B cell (primary cell): ENCODE measurements around the gene USP9X. TPM values are rescaled to one million over a fixed set of nuclear protein-coding genes. Genes with fewer than 3 reads are reported as not detected.

Experiments
- ATAC-seq: fragments of 200-7000 bp; cut with Tn5 transposase; one replicate; pipeline ENCODE4 v1.10.0; 2021; ENCODE audit warnings: low read depth, mild to moderate bottlenecking, moderate number of reproducible peaks, moderate library complexity
- CTCF ChIA-PET: fragments of 350-600 bp; sonication (Branson Sonifier 250); formaldehyde crosslinking; loops from one replicate; lab custom pipeline; 2021; ENCODE audit warnings: antibody characterized with exemption, inconsistent platforms; lab: Charles Lee
- POLR2A ChIA-PET: fragments of 350-600 bp; sonication (Branson Sonifier 250); formaldehyde crosslinking; loops from one replicate; lab custom pipeline; 2021; ENCODE audit warnings: antibody characterized with exemption; lab: Charles Lee
- DNase-seq: peaks from one replicate; pipeline ENCODE4 v3.0.0; 2013
- H2AFZ ChIP-seq: 2 replicates; pipeline ENCODE4 v1.6.1; 2012; ENCODE audit warnings: mild to moderate bottlenecking, low read depth, low read length; ENCODE audit not compliant: insufficient read depth, poor library complexity, severe bottlenecking
- H3K27ac ChIP-seq, 2 donors: 1 replicate in 1 of 2; 2 replicates in 1 of 2; pipeline ENCODE4 v1.5.1; 2012 to 2013; ENCODE audit warnings: low read length in 2 of 2, mild to moderate bottlenecking in 2 of 2, moderate library complexity in 1 of 2
- H3K27me3 ChIP-seq, 4 experiments: fragments of 200-600 bp in 1 of 4; sonication (generic) in 1 of 4; replicated peaks in 1 of 4; 1 replicate in 2 of 4; 2 replicates in 2 of 4; pipeline versions ENCODE4 v1.6.1 to v1.7.0; 2013 to 2016; ENCODE audit warnings: low read length in 3 of 4, mild to moderate bottlenecking in 2 of 4, mixed read lengths in 1 of 4, moderate library complexity in 1 of 4; ENCODE audit not compliant: insufficient read depth in 4 of 4, control insufficient read depth in 3 of 4; ENCODE audit errors: control extremely low read depth in 1 of 4
- H3K36me3 ChIP-seq, 2 experiments: replicated peaks in 1 of 2; 1 replicate in 1 of 2; 2 replicates in 1 of 2; pipeline versions ENCODE4 v1.6.1 to v1.7.1; 2013; ENCODE audit warnings: low read length in 1 of 2; ENCODE audit not compliant: insufficient read depth in 2 of 2, control insufficient read depth in 1 of 2; ENCODE audit errors: control extremely low read depth in 1 of 2, extremely low read depth in 1 of 2
- H3K4me1 ChIP-seq, 2 donors: fragments of 200-600 bp in 1 of 2; sonication (generic) in 1 of 2; 1 replicate in 1 of 2; 2 replicates in 1 of 2; pipeline versions ENCODE4 v1.5.1 to v1.6.1; 2013 to 2017; ENCODE audit warnings: low read length in 2 of 2; ENCODE audit not compliant: control insufficient read depth in 2 of 2, insufficient read depth in 2 of 2
- H3K4me2 ChIP-seq: replicated peaks from 2 replicates; pipeline ENCODE3; 2012; ENCODE audit warnings: mild to moderate bottlenecking, low read depth, low read length; ENCODE audit not compliant: poor library complexity, severe bottlenecking
- H3K4me3 ChIP-seq, 5 experiments: fragments of 200-600 bp in 1 of 5; sonication (generic) in 1 of 5; 1 replicate in 3 of 5; 2 replicates in 2 of 5; pipeline versions ENCODE4 v1.5.1 to v1.7.0; 2011 to 2016; ENCODE audit warnings: low read length in 4 of 5, mild to moderate bottlenecking in 4 of 5, low read depth in 2 of 5, control low read depth in 1 of 5, moderate library complexity in 1 of 5; ENCODE audit not compliant: insufficient read depth in 1 of 5; ENCODE audit errors: control extremely low read depth in 1 of 5, extremely low read depth in 1 of 5
- H3K79me2 ChIP-seq: fragments of 200-600 bp; sonication (generic); one replicate; pipeline ENCODE4 v1.6.0; 2016; ENCODE audit warnings: low read length; ENCODE audit not compliant: control insufficient read depth, insufficient read depth
- H3K9ac ChIP-seq: fragments of 200-600 bp; sonication (generic); 2 replicates; pipeline ENCODE4 v1.6.1; 2017; ENCODE audit warnings: mild to moderate bottlenecking, low read length, moderate library complexity
- H3K9me3 ChIP-seq, 3 donors: one replicate each; pipeline versions ENCODE4 v1.6.1 to v1.7.1; 2013; ENCODE audit warnings: low read length in 2 of 3; ENCODE audit not compliant: control insufficient read depth in 2 of 3, insufficient read depth in 1 of 3; ENCODE audit errors: control extremely low read depth in 1 of 3
- H4K20me1 ChIP-seq: 2 replicates; pipeline ENCODE4 v1.6.0; 2012; ENCODE audit warnings: mild to moderate bottlenecking, low read length; ENCODE audit not compliant: insufficient read depth, control insufficient read depth, poor library complexity, severe bottlenecking
- H3K27ac Mint-ChIP-seq: one replicate; pipeline ENCODE4 v1.8.0; 2021; ENCODE audit warnings: mixed read lengths
- H3K27me3 Mint-ChIP-seq: one replicate; pipeline ENCODE4 v1.8.0; 2021; ENCODE audit warnings: mixed read lengths
- H3K4me1 Mint-ChIP-seq: one replicate; pipeline ENCODE4 v1.8.0; 2021; ENCODE audit warnings: mixed read lengths
- H3K4me3 Mint-ChIP-seq: one replicate; pipeline ENCODE4 v1.8.0; 2021; ENCODE audit warnings: mixed read lengths
- H3K9me3 Mint-ChIP-seq: one replicate; pipeline ENCODE4 v1.8.0; 2022; ENCODE audit warnings: mixed read lengths; ENCODE audit not compliant: insufficient read depth
- CTCF ChIP-seq: fragments of 200-600 bp; IDR thresholded peaks from one replicate; pipeline ENCODE4 v1.8.0; 2022; ENCODE audit warnings: antibody characterized with exemption, mild to moderate bottlenecking
- EZH2 ChIP-seq: IDR thresholded peaks from 2 replicates; pipeline ENCODE4 v1.6.1; 2012; ENCODE audit warnings: borderline replicate concordance, low read depth, mild to moderate bottlenecking, moderate library complexity, low read length; ENCODE audit not compliant: insufficient read depth, poor library complexity, severe bottlenecking
- WGBS: methylation state at CpG from one replicate; pipeline ENCODE4 v1.1.5; 2013; ENCODE audit warnings: missing lambda C conversion rate; ENCODE audit not compliant: insufficient coverage; 5-methylcytosine and 5-hydroxymethylcytosine counted together
- intact Hi-C: fragments of 100-400 bp; cut with micrococcal nuclease; formaldehyde crosslinking; loops from one replicate; pipeline ENCODE4 v1.10.0; 2022
- polyA plus RNA-seq: library from polyadenylated mRNA; depleted of rRNA; stranded (reverse); fragments of >200 nt; gene quantifications from 2 replicates; pipeline ENCODE4 v1.2.3, GENCODE V29; 2012
- total RNA-seq, 2 donors: library from RNA; stranded (reverse); fragments of 120-200 nt in 1 of 2; gene quantifications; 1 replicate in 1 of 2; 2 replicates in 1 of 2; pipeline versions ENCODE4 v1.2.3 to v1.2.4, GENCODE V29; 2013 to 2022

The USP9X gene
- total and polyA plus RNA-seq, 2 donors (not counting 1 experiment from before 2014, with no cell fraction given), result 9.6 to 87.6 TPM

DNA sequence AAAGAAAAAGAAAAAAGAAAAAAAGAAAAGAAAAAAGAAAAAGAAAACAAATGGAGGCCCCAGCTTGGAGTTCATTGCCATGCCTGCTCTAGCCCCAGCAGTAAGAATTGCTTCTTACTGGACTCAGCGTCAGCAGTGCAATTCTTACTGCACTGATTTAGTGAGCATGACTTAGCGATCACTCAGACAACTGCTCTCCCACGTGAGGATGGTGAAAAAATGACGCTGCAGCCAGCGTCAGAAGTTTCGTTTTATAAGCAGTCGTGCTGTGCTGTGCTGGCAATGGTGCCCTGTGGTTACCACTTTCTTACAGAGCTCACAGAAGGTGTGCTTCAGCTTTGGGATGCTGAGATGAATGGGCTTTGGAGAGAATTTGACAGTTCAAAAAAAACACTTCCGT is 180.4 kb downstream of the USP9X start:
- Mint-ChIP-seq H3K27me3 (no peaks in the 10 kb centered on the region), H3K27ac (no peak overlapping the region), H3K9me3 (no peaks in the 10 kb centered on the region), H3K4me3 (peak overlapping the region; percentile 78), H3K4me1 (peaks cover 7% of the 10 kb centered on the region)
- H3K9me3 ChIP-seq, result peaks cover 0 to 3% (median 0%) of the 10 kb centered on the region in 3 donors
- H4K20me1 ChIP-seq, result no peaks in the 10 kb centered on the region
- ChIA-PET CTCF (interaction anchor here (0.7 kb wide), 1 partner anchor 372 kb away, joined by 4 read pairs; no protein-coding TSS in a partner anchor), POLR2A (interaction anchor here (1.0 kb wide), 1 partner anchor 10 kb away, joined by 3 read pairs; no protein-coding TSS in a partner anchor)
- peak overlapping the region in 4 of 5 experiments; percentile 19 to 50 (median 34) for H3K4me3 ChIP-seq
- no peaks in the 10 kb centered on the region for H3K36me3 ChIP-seq
- peak overlapping the region; percentile 57 for H2AFZ ChIP-seq
- H3K27me3 ChIP-seq, result no peaks in the 10 kb centered on the region
- ATAC-seq (peak; percentile 66), DNase-seq (peak; percentile 70)
- no peak for TF ChIP-seq EZH2
- no peak for TF ChIP-seq CTCF
- peaks cover 0 to 6% of the 10 kb centered on the region in 2 donors for H3K4me1 ChIP-seq
- H3K27ac ChIP-seq, result no peak overlapping the region
- WGBS, result 0% methylated on average over 3 of the region's 8 CpGs
- intact Hi-C loops, result no loop called here
- no peaks in the 10 kb centered on the region for H3K79me2 ChIP-seq
- H3K4me2 ChIP-seq, result peak overlapping the region; percentile 66
- H3K9ac ChIP-seq, result peak overlapping the region; percentile 47

GRCh38 chrX:41273638-41274037 is 188.4 kb downstream of the USP9X start:
- H3K27ac Mint-ChIP-seq, result no peak overlapping the region
- POLR2A ChIA-PET, result interaction anchor here (0.6 to 0.7 kb wide), 3 partner anchors 29 to 256 kb away, joined by 4 to 7 read pairs (median 5); no protein-coding TSS in a partner anchor
- H3K4me2 ChIP-seq, result no peak overlapping the region
- H3K4me3 ChIP-seq, result no peak overlapping the region
- WGBS, result no CpG with 5 or more reads among the region's 2 CpGs
- no peaks in the 10 kb centered on the region for H3K36me3 ChIP-seq
- H3K27me3 ChIP-seq, result no peaks in the 10 kb centered on the region
- H3K4me1 ChIP-seq, result peaks cover 12 to 17% of the 10 kb centered on the region in 2 donors
- H3K4me1 Mint-ChIP-seq, result peaks cover 11% of the 10 kb centered on the region
- no peaks in the 10 kb centered on the region for H3K9me3 ChIP-seq
- H2AFZ ChIP-seq, result no peak overlapping the region
- ATAC-seq, result no peak
- intact Hi-C loops, result no loop called here
- no peaks in the 10 kb centered on the region for H3K9me3 Mint-ChIP-seq
- CTCF ChIA-PET, result no interaction called here
- no peak for DNase-seq
- no peak overlapping the region for H3K4me3 Mint-ChIP-seq
- H3K27me3 Mint-ChIP-seq, result no peaks in the 10 kb centered on the region
- H3K79me2 ChIP-seq, result no peaks in the 10 kb centered on the region
- TF ChIP-seq EZH2 (no peak), CTCF (no peak)
- no peaks in the 10 kb centered on the region for H4K20me1 ChIP-seq
- no peak overlapping the region for H3K9ac ChIP-seq
- H3K27ac ChIP-seq, result no peak overlapping the region
